Endothelial cell of umbilical vein (primary cell): Measurements from ENCODE around the gene CACNA1A. TPM values are rescaled to one million over a fixed set of nuclear protein-coding genes. Genes with fewer than 3 reads are reported as not detected.

Experiments used
- BruUV-seq: library from RNA; stranded (reverse); fragments of 400-500 nt; replicated peaks from 2 replicates; lab custom pipeline; 2021; lab: Mats Ljungman, UMichigan
- CTCF ChIA-PET: fragments of 300-600, 350-600 bp; sonication (Branson Sonifier 250); formaldehyde crosslinking; loops from one replicate; lab custom pipeline; 2021; ENCODE audit warnings: antibody characterized with exemption, inconsistent platforms; lab: Charles Lee
- POLR2A ChIA-PET: fragments of 300-600, 350-600 bp; sonication (Branson Sonifier 250); formaldehyde crosslinking; loops from one replicate; lab custom pipeline; 2021; ENCODE audit warnings: antibody characterized with exemption, inconsistent platforms; lab: Charles Lee
- DNase-seq: peaks from one replicate; pipeline ENCODE4 v3.0.0-alpha.2; 2011; ENCODE audit warnings: low read depth, low spot score
- FAIRE-seq: peaks from 2 replicates; lab custom pipeline; 2011; peaks lifted over from hg19 to GRCh38; lab: Jason Lieb, UNC
- H2AFZ ChIP-seq: 2 replicates; pipeline ENCODE4 v1.6.0; 2012; ENCODE audit warnings: low read depth, low read length, control low read depth, inconsistent platforms
- H3K27ac ChIP-seq: 2 replicates; pipeline ENCODE4 v1.5.1; 2011; ENCODE audit warnings: low read depth, mild to moderate bottlenecking, control low read depth, low read length, moderate library complexity; ENCODE audit not compliant: insufficient read depth
- H3K27me3 ChIP-seq, 2 experiments: 2 replicates each; pipeline versions ENCODE4 v1.6.0 to v1.6.1; 2011; ENCODE audit warnings: low read length in 2 of 2, mixed read lengths in 1 of 2; ENCODE audit not compliant: control insufficient read depth in 2 of 2, insufficient read depth in 2 of 2
- H3K36me3 ChIP-seq, 2 experiments: 2 replicates in 1 of 2; 3 replicates in 1 of 2; pipeline ENCODE4 v1.5.1; 2011; ENCODE audit warnings: low read length in 2 of 2, mild to moderate bottlenecking in 1 of 2, moderate library complexity in 1 of 2; ENCODE audit not compliant: control insufficient read depth in 2 of 2, insufficient read depth in 2 of 2; ENCODE audit errors: extremely low read depth in 1 of 2
- H3K4me1 ChIP-seq: 3 replicates; pipeline ENCODE4 v1.5.1; 2011; ENCODE audit warnings: mild to moderate bottlenecking, low read length; ENCODE audit not compliant: control insufficient read depth, insufficient read depth; ENCODE audit errors: extremely low read depth
- H3K4me2 ChIP-seq: 2 replicates; pipeline ENCODE4 v1.6.1; 2011; ENCODE audit warnings: low read length, control low read depth, mixed read lengths; ENCODE audit not compliant: insufficient read depth
- H3K4me3 ChIP-seq, 3 experiments: fragments of 200-600 bp in 1 of 3; sonication (generic), shearing (Covaris generic) in 1 of 3; replicated peaks in 1 of 3; 2 replicates each; pipeline ENCODE4 v1.5.1; 2011 to 2016; ENCODE audit warnings: control low read depth in 3 of 3, low read length in 3 of 3, mild to moderate bottlenecking in 2 of 3, inconsistent platforms in 1 of 3, low read depth in 1 of 3, moderate library complexity in 1 of 3; ENCODE audit not compliant: insufficient read depth in 1 of 3
- H3K79me2 ChIP-seq: 2 replicates; pipeline ENCODE4 v1.6.0; 2012; ENCODE audit warnings: low read length, inconsistent platforms; ENCODE audit not compliant: control insufficient read depth, insufficient read depth
- H3K9ac ChIP-seq: replicated peaks from 2 replicates; pipeline ENCODE3; 2011; ENCODE audit warnings: low read length, control low read depth; ENCODE audit not compliant: insufficient read depth; ENCODE audit errors: extremely low read depth
- H3K9me1 ChIP-seq: replicated peaks from 3 replicates; pipeline ENCODE4 v1.6.0; 2011; ENCODE audit warnings: mild to moderate bottlenecking, low read length; ENCODE audit not compliant: control insufficient read depth, insufficient read depth; ENCODE audit errors: extremely low read depth
- H3K9me3 ChIP-seq: replicated peaks from 2 replicates; pipeline ENCODE4 v1.5.1; 2012; ENCODE audit warnings: low read length, inconsistent platforms; ENCODE audit not compliant: control insufficient read depth, insufficient read depth
- H4K20me1 ChIP-seq: replicated peaks from 2 replicates; pipeline ENCODE3; 2011; ENCODE audit warnings: mild to moderate bottlenecking, low read length; ENCODE audit not compliant: control insufficient read depth, insufficient read depth; ENCODE audit errors: extremely low read depth
- CTCF ChIP-seq, 2 donors: IDR thresholded peaks; 1 replicate in 1 of 2; 2 replicates in 1 of 2; pipeline ENCODE4 v1.5.1; 2011; ENCODE audit warnings: low read length in 2 of 2, mild to moderate bottlenecking in 2 of 2, moderate library complexity in 2 of 2, control low read depth in 1 of 2, inconsistent platforms in 1 of 2, low read depth in 1 of 2; ENCODE audit not compliant: insufficient read depth in 1 of 2; ENCODE audit errors: extremely low read depth in 1 of 2
- GATA2 ChIP-seq: IDR thresholded peaks from 2 replicates; pipeline ENCODE4 v1.7.0; 2011; ENCODE audit warnings: low read depth, mild to moderate bottlenecking, moderate library complexity, mixed read lengths, low read length; ENCODE audit not compliant: insufficient read length, insufficient read depth
- MAX ChIP-seq: IDR thresholded peaks from 2 replicates; pipeline ENCODE4 v1.6.1; 2011; ENCODE audit not compliant: insufficient read depth, insufficient read length
- MYC ChIP-seq: IDR thresholded peaks from one replicate; pipeline ENCODE4 v1.6.1; 2011; ENCODE audit warnings: mild to moderate bottlenecking, low read depth, low read length
- dilution Hi-C: fragments of 300-500 bp; cut with MboI; formaldehyde crosslinking; loops from one replicate; pipeline ENCODE4 v1.15.0; 2019; ENCODE audit warnings: low sequenced_read_pairs; ENCODE audit not compliant: extremely low pct_ligation_motif_present
- intact Hi-C: fragments of 100-400 bp; cut with micrococcal nuclease; formaldehyde crosslinking; loops from one replicate; pipeline ENCODE4 v1.10.0; 2022
- polyA plus RNA-seq, 4 experiments: library from polyadenylated mRNA; depleted of rRNA in 3 of 4; stranded (reverse) in 3 of 4; unstranded in 1 of 4; fragments of >200 nt; gene quantifications; 2 replicates each; pipeline versions ENCODE4 v1.2.1 to v1.2.3, GENCODE V29; 2011 to 2012; ENCODE audit warnings: missing spikeins in 1 of 4
- total RNA-seq: library from RNA; stranded (reverse); gene quantifications from 2 replicates; pipeline ENCODE4 v1.2.3, GENCODE V29; 2021

CACNA1A gene
- total and polyA plus RNA-seq, 2 donors (not counting 3 experiments of a cell fraction or from before 2014, with no cell fraction given) = 0.17 to 0.38 TPM

GRCh38 chr19:13195678-13196077, 310.6 kb downstream of the CACNA1A start:
- dilution Hi-C loops = no loop called here

More at GRCh38 chr19:13195678-13196077, 310.6 kb downstream of the CACNA1A start:
- no peaks in the 10 kb centered on the region for H3K9me3 ChIP-seq
- no peak overlapping the region for H3K4me2 ChIP-seq
- no peaks in the 10 kb centered on the region for H3K36me3 ChIP-seq
- H3K27ac ChIP-seq = no peak overlapping the region
- H4K20me1 ChIP-seq = no peaks in the 10 kb centered on the region
- ChIA-PET POLR2A (no interaction called here), CTCF (interaction anchor here (0.7 to 2.8 kb wide), 8 partner anchors 14 to 82 kb away, joined by 3 to 26 read pairs (median 4); partner anchors contain the start of genes IER2 and STX10)
- no peaks in the 10 kb centered on the region for H3K79me2 ChIP-seq
- FAIRE-seq (no peak), DNase-seq (no peak)
- no peaks in the 10 kb centered on the region for H3K27me3 ChIP-seq
- BruUV-seq = no TSS peak
- intact Hi-C loops = loop anchor here (2.0 kb wide), 1 partner anchor 41 kb away; no protein-coding TSS in a partner anchor
- H3K9ac ChIP-seq = no peak overlapping the region
- no peak overlapping the region for H3K4me3 ChIP-seq
- no peaks in the 10 kb centered on the region for H3K9me1 ChIP-seq
- H2AFZ ChIP-seq = no peak overlapping the region
- no peaks in the 10 kb centered on the region for H3K4me1 ChIP-seq
- TF ChIP-seq MAX (no peak), MYC (no peak), CTCF (IDR thresholded peaks at IDR 0.05; ENCODE audit: extremely low read depth in 1 of 2, insufficient read depth in 1 of 2, low read depth in 1 of 2, low read length in 2 of 2) (no peak), GATA2 (no peak)
